Fibroblast of pulmonary artery (primary cell): ENCODE measurements around the gene FSTL5.

ENCODE experiments used
- DNase-seq: peaks from one replicate; pipeline ENCODE4 v3.0.0-alpha.2; 2010; ENCODE audit warnings: low read depth
- H3K4me3 ChIP-seq: replicated peaks from 2 replicates; pipeline ENCODE4 v1.5.1; 2011; ENCODE audit warnings: low read depth, mild to moderate bottlenecking, control low read depth, low read length, moderate library complexity
- CTCF ChIP-seq: IDR thresholded peaks from 2 replicates; pipeline ENCODE4 v1.5.1; 2011; ENCODE audit warnings: mild to moderate bottlenecking, control low read depth, low read length, inconsistent platforms; ENCODE audit errors: missing control alignments

The FSTL5 gene

GRCh38 chr4:161894493-161895167 lies 269.2 kb downstream of the FSTL5 start:
- no peak overlapping the region for H3K4me3 ChIP-seq
- no peak for DNase-seq
- no peak for TF ChIP-seq CTCF

GRCh38 chr4:161894014-161894413 lies 269.8 kb downstream of the FSTL5 start:
- no peak for TF ChIP-seq CTCF
- DNase-seq: no peak

GRCh38 chr4:161893566-161893965 lies 270.2 kb downstream of the FSTL5 start:
- TF ChIP-seq CTCF: no peak
- no peak for DNase-seq
- no peak overlapping the region for H3K4me3 ChIP-seq

More at GRCh38 chr4:161894014-161894413, 269.8 kb downstream of the FSTL5 start:
- H3K4me3 ChIP-seq: no peak overlapping the region

- DNase-seq: no peak
- TF ChIP-seq CTCF: no peak
- no peak overlapping the region for H3K4me3 ChIP-seq
Observed at GRCh38 chr4:161892951-161893350, 270.8 kb downstream of the FSTL5 start.

- no peak overlapping the region for H3K4me3 ChIP-seq
- TF ChIP-seq CTCF: no peak
- DNase-seq: no peak
Observed at GRCh38 chr4:161883157-161883556, 280.6 kb downstream of the FSTL5 start.

GRCh38 chr4:161881370-161881769 lies 282.4 kb downstream of the FSTL5 start:
- TF ChIP-seq CTCF: no peak
- DNase-seq: no peak
- no peak overlapping the region for H3K4me3 ChIP-seq

- no peak for TF ChIP-seq CTCF
- H3K4me3 ChIP-seq: no peak overlapping the region
- DNase-seq: no peak
Observed at GRCh38 chr4:161869511-161869910, 294.3 kb downstream of the FSTL5 start.
